ENCODE measurements around the gene SERPINA12. TPM values are rescaled to one million over a fixed set of nuclear protein-coding genes. Genes with fewer than 3 reads are reported as not detected.

SERPINA12 gene
- total RNA-seq, 1 donor from 2014 or later, result not detected

DNA sequence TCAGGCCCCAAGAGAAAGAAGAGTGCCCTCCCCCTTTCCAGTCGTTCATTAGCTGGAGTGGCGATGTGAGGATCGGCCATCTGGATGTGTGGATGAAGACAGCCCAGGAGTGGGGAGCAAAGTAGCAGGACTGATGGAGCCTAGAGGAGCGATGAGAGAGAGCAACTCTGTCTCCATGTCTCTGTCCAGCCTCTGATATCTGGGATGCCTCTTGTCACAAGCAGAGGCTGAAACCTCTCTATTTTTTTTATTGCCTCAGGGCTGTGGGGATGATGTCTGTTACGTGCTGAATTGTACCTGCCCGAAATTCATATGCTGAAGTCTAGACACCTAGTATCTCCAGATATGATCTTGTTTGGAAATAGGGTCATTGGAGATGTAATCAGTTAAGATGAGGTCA, 59.3 kb downstream of the SERPINA12 start:
- H3K4me3 Mint-ChIP-seq (ENCODE audit: unreplicated experiment), result no peak overlapping the region

GRCh38 chr14:94448071-94448808, 61.0 kb downstream of the SERPINA12 start:
- FAIRE-seq (no peak), DNase-seq (ENCODE audit: low read depth) (no peak)
- H3K4me3 Mint-ChIP-seq (ENCODE audit: unreplicated experiment), result no peak overlapping the region
- H3K36me3 Mint-ChIP-seq (ENCODE audit: low read depth, unreplicated experiment), result no peaks in the 10 kb centered on the region
- H3K4me1 Mint-ChIP-seq (ENCODE audit: low read depth, unreplicated experiment), result no peaks in the 10 kb centered on the region
- Histone ChIP-seq H3K9me3 (ENCODE audit: insufficient read depth, low read depth, low read length) (no peaks in the 10 kb centered on the region), H3K27ac (ENCODE audit: low read depth, low read length) (no peak overlapping the region), H3K27me3 (ENCODE audit: insufficient read depth, low read length) (peaks cover 9% of the 10 kb centered on the region), H3K4me2 (ENCODE audit: low read length) (no peak overlapping the region), H3K4me3 (ENCODE audit: insufficient read depth, low read depth, low read length) (no peak overlapping the region), H2AFZ (ENCODE audit: low read depth, low read length) (no peak overlapping the region), H3K79me2 (ENCODE audit: insufficient read depth, low read length) (no peaks in the 10 kb centered on the region), H3K36me3 (ENCODE audit: insufficient read depth, low read length) (no peaks in the 10 kb centered on the region), H3K9ac (ENCODE audit: low read length) (no peak overlapping the region), H3K4me1 (ENCODE audit: insufficient read depth, low read length) (no peaks in the 10 kb centered on the region), H4K20me1 (ENCODE audit: insufficient read depth, low read length) (no peaks in the 10 kb centered on the region)
- TF ChIP-seq CTCF (IDR thresholded peaks at IDR 0.05; ENCODE audit: insufficient read depth, low read depth, low read length), result no peak
- no peak for TF ChIP-seq EZH2 (IDR thresholded peaks at IDR 0.05; ENCODE audit: insufficient read depth, low read length)
- no peak overlapping the region for H3K27ac Mint-ChIP-seq (ENCODE audit: unreplicated experiment)
- peaks cover 47% of the 10 kb centered on the region for H3K27me3 Mint-ChIP-seq (ENCODE audit: low read depth, unreplicated experiment)
- H3K9me3 Mint-ChIP-seq (ENCODE audit: unreplicated experiment), result peaks cover 4% of the 10 kb centered on the region

More for the DNA sequence above, 59.3 kb downstream of the SERPINA12 start:
- no peaks in the 10 kb centered on the region for H3K9me3 ChIP-seq (ENCODE audit: insufficient read depth, low read depth, low read length)
- Mint-ChIP-seq H3K4me1 (ENCODE audit: low read depth, unreplicated experiment) (no peaks in the 10 kb centered on the region), H3K36me3 (ENCODE audit: low read depth, unreplicated experiment) (no peaks in the 10 kb centered on the region), H3K27ac (ENCODE audit: unreplicated experiment) (no peak overlapping the region), H3K27me3 (ENCODE audit: low read depth, unreplicated experiment) (peaks cover 36% of the 10 kb centered on the region), H3K9me3 (ENCODE audit: unreplicated experiment) (peaks cover 4% of the 10 kb centered on the region)
- peaks cover 9% of the 10 kb centered on the region for H3K27me3 ChIP-seq (ENCODE audit: insufficient read depth, low read length)
- H2AFZ ChIP-seq (ENCODE audit: low read depth, low read length), result no peak overlapping the region
- H3K79me2 ChIP-seq (ENCODE audit: insufficient read depth, low read length), result no peaks in the 10 kb centered on the region
- H3K9ac ChIP-seq (ENCODE audit: low read length), result no peak overlapping the region
- no peak for TF ChIP-seq EZH2 (IDR thresholded peaks at IDR 0.05; ENCODE audit: insufficient read depth, low read length)
- no peak for TF ChIP-seq CTCF (IDR thresholded peaks at IDR 0.05; ENCODE audit: insufficient read depth, low read depth, low read length)
- FAIRE-seq (no peak), DNase-seq (ENCODE audit: low read depth) (no peak)
- H3K27ac ChIP-seq (ENCODE audit: low read depth, low read length), result no peak overlapping the region
- no peaks in the 10 kb centered on the region for H3K4me1 ChIP-seq (ENCODE audit: insufficient read depth, low read length)
- H3K36me3 ChIP-seq (ENCODE audit: insufficient read depth, low read length), result no peaks in the 10 kb centered on the region
- H3K4me2 ChIP-seq (ENCODE audit: low read length), result no peak overlapping the region
- H3K4me3 ChIP-seq (ENCODE audit: insufficient read depth, low read depth, low read length), result no peak overlapping the region
- H4K20me1 ChIP-seq (ENCODE audit: insufficient read depth, low read length), result no peaks in the 10 kb centered on the region

DNA sequence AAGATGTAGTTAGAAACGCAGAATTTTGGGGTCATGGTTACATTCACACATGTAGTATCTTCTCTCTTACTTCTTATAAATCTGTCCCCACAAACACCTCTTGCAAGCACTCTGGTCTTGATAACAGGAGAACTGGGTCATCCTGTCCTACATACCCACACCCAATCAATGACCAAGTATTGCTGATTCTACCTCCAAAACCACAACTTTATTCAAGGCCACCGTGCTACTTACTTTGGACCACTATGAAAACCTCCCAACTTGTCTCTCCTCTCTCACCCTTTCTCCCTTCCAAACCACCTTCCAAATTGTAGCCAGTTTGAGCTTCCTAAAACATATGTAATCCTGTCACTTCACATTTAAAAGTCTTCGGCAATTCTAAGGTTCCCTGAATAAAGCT, 62.1 kb downstream of the SERPINA12 start:
- H3K79me2 ChIP-seq (ENCODE audit: insufficient read depth, low read length), result no peaks in the 10 kb centered on the region
- H4K20me1 ChIP-seq (ENCODE audit: insufficient read depth, low read length), result no peaks in the 10 kb centered on the region
- H3K36me3 ChIP-seq (ENCODE audit: insufficient read depth, low read length), result no peaks in the 10 kb centered on the region
- Mint-ChIP-seq H3K36me3 (ENCODE audit: low read depth, unreplicated experiment) (no peaks in the 10 kb centered on the region), H3K27me3 (ENCODE audit: low read depth, unreplicated experiment) (peaks cover 50% of the 10 kb centered on the region), H3K4me3 (ENCODE audit: unreplicated experiment) (no peak overlapping the region), H3K27ac (ENCODE audit: unreplicated experiment) (no peak overlapping the region), H3K4me1 (ENCODE audit: low read depth, unreplicated experiment) (no peaks in the 10 kb centered on the region), H3K9me3 (ENCODE audit: unreplicated experiment) (peaks cover 4% of the 10 kb centered on the region)
- no peak overlapping the region for H3K4me2 ChIP-seq (ENCODE audit: low read length)
- no peak for TF ChIP-seq CTCF (IDR thresholded peaks at IDR 0.05; ENCODE audit: insufficient read depth, low read depth, low read length)
- H2AFZ ChIP-seq (ENCODE audit: low read depth, low read length), result no peak overlapping the region
- H3K27me3 ChIP-seq (ENCODE audit: insufficient read depth, low read length), result peaks cover 9% of the 10 kb centered on the region
- H3K4me1 ChIP-seq (ENCODE audit: insufficient read depth, low read length), result no peaks in the 10 kb centered on the region
- H3K4me3 ChIP-seq (ENCODE audit: insufficient read depth, low read depth, low read length), result no peak overlapping the region
- FAIRE-seq (no peak), DNase-seq (ENCODE audit: low read depth) (no peak)
- H3K27ac ChIP-seq (ENCODE audit: low read depth, low read length), result no peak overlapping the region
- no peaks in the 10 kb centered on the region for H3K9me3 ChIP-seq (ENCODE audit: insufficient read depth, low read depth, low read length)
- H3K9ac ChIP-seq (ENCODE audit: low read length), result no peak overlapping the region
